HEK293 (cell line): ENCODE results near the gene VAV2.

Experiments used
- CTCF ChIA-PET: fragments of 350-600 bp; formaldehyde crosslinking; extraction: SDS; loops from one replicate; lab custom pipeline; 2021; ENCODE audit warnings: antibody characterized with exemption; lab: Yijun Ruan, JAX
- POLR2A ChIA-PET: fragments of 300-600 bp; formaldehyde crosslinking; extraction: SDS; loops from one replicate; lab custom pipeline; 2020; ENCODE audit warnings: antibody characterized with exemption, inconsistent platforms; lab: Yijun Ruan, JAX
- H3K27ac ChIP-seq: fragments of 200-500 bp; sonication (Bioruptor generic); 2 replicates; pipeline ENCODE4 v1.5.1; 2014; ENCODE audit warnings: low read depth, low read length, control low read depth, inconsistent platforms; ENCODE audit errors: extremely low read depth
- H3K36me3 ChIP-seq, 2 experiments: fragments of 200-500 bp in 1 of 2; sonication (Bioruptor generic) in 1 of 2; 1 replicate in 1 of 2; 2 replicates in 1 of 2; pipeline ENCODE4 v1.5.1; 2014 to 2017; ENCODE audit warnings: inconsistent platforms in 2 of 2, low read length in 2 of 2; ENCODE audit not compliant: control insufficient read depth in 2 of 2, insufficient read depth in 1 of 2
- H3K4me1 ChIP-seq: fragments of 200-500 bp; sonication (Bioruptor generic); 2 replicates; pipeline ENCODE4 v1.5.1; 2014; ENCODE audit warnings: mild to moderate bottlenecking, low read length, inconsistent platforms; ENCODE audit not compliant: control insufficient read depth, insufficient read depth
- H3K4me3 ChIP-seq: 2 replicates; pipeline ENCODE4 v1.5.1; 2011; ENCODE audit warnings: low read depth, mild to moderate bottlenecking, control low read depth, low read length, moderate library complexity
- H3K9me3 ChIP-seq: fragments of 200-500 bp; sonication (Bioruptor generic); 2 replicates; pipeline ENCODE4 v1.5.1; 2014; ENCODE audit warnings: low read depth, low read length, inconsistent platforms; ENCODE audit not compliant: control insufficient read depth, insufficient read depth
- BCL11A ChIP-seq: fragments of 450-650 bp; formaldehyde crosslinking; IDR thresholded peaks from 2 replicates; pipeline ENCODE4 v1.5.1; 2016; ENCODE audit warnings: low read depth, missing biosample characterization, missing genetic modification characterization
- FEZF1 ChIP-seq: fragments of 450-650 bp; formaldehyde crosslinking; IDR thresholded peaks from 2 replicates; pipeline ENCODE4 v1.5.1; 2016; ENCODE audit warnings: missing biosample characterization, missing genetic modification characterization
- GLIS1 ChIP-seq: fragments of 450-650 bp; formaldehyde crosslinking; IDR thresholded peaks from 2 replicates; pipeline ENCODE4 v1.5.1; 2016; ENCODE audit warnings: missing biosample characterization, missing genetic modification characterization
- GLIS2 ChIP-seq: fragments of 450-650 bp; formaldehyde crosslinking; IDR thresholded peaks from 2 replicates; pipeline ENCODE4 v1.5.1; 2016; ENCODE audit warnings: missing biosample characterization, missing genetic modification characterization
- KLF17 ChIP-seq: fragments of 450-650 bp; formaldehyde crosslinking; IDR thresholded peaks from 2 replicates; pipeline ENCODE4 v1.5.1; 2016; ENCODE audit warnings: missing biosample characterization, missing genetic modification characterization
- KLF8 ChIP-seq: fragments of 450-650 bp; formaldehyde crosslinking; IDR thresholded peaks from 2 replicates; pipeline ENCODE4 v1.5.1; 2016; ENCODE audit warnings: missing biosample characterization, missing genetic modification characterization
- PATZ1 ChIP-seq: fragments of 450-650 bp; formaldehyde crosslinking; IDR thresholded peaks from 2 replicates; pipeline ENCODE4 v1.5.1; 2016; ENCODE audit warnings: missing biosample characterization, missing genetic modification characterization
- SP2 ChIP-seq: fragments of 450-650 bp; formaldehyde crosslinking; IDR thresholded peaks from 2 replicates; pipeline ENCODE4 v1.5.1; 2016; ENCODE audit warnings: missing biosample characterization, missing genetic modification characterization
- SP7 ChIP-seq: fragments of 450-650 bp; formaldehyde crosslinking; IDR thresholded peaks from 2 replicates; pipeline ENCODE4 v1.5.1; 2016; ENCODE audit warnings: missing biosample characterization, missing genetic modification characterization
- ZBTB1 ChIP-seq: fragments of 450-650 bp; formaldehyde crosslinking; IDR thresholded peaks from 2 replicates; pipeline ENCODE4 v1.5.1; 2016; ENCODE audit warnings: missing biosample characterization, missing genetic modification characterization
- ZBTB17 ChIP-seq: fragments of 450-650 bp; formaldehyde crosslinking; IDR thresholded peaks from 2 replicates; pipeline ENCODE4 v1.5.1; 2016; ENCODE audit warnings: missing biosample characterization, missing genetic modification characterization
- ZBTB21 ChIP-seq: fragments of 450-650 bp; formaldehyde crosslinking; IDR thresholded peaks from 2 replicates; pipeline ENCODE4 v1.5.1; 2017; ENCODE audit warnings: missing biosample characterization, missing genetic modification characterization
- ZEB2 ChIP-seq: fragments of 450-650 bp; formaldehyde crosslinking; IDR thresholded peaks from 2 replicates; pipeline ENCODE4 v1.5.1; 2016; ENCODE audit warnings: missing biosample characterization, missing genetic modification characterization
- ZFP69B ChIP-seq: fragments of 450-650 bp; formaldehyde crosslinking; IDR thresholded peaks from 2 replicates; pipeline ENCODE4 v1.5.1; 2016; ENCODE audit warnings: missing biosample characterization, missing genetic modification characterization
- ZIC2 ChIP-seq: fragments of 450-650 bp; formaldehyde crosslinking; IDR thresholded peaks from 2 replicates; pipeline ENCODE4 v1.5.1; 2016; ENCODE audit warnings: missing biosample characterization, missing genetic modification characterization
- ZNF341 ChIP-seq: fragments of 450-650 bp; formaldehyde crosslinking; IDR thresholded peaks from 2 replicates; pipeline ENCODE4; 2016; ENCODE audit warnings: low read depth, missing biosample characterization, missing genetic modification characterization
- ZNF366 ChIP-seq: fragments of 450-650 bp; formaldehyde crosslinking; conservative IDR thresholded peaks from 2 replicates; pipeline ENCODE4 v1.5.1; 2016; ENCODE audit warnings: missing biosample characterization, missing genetic modification characterization
- ZNF529 ChIP-seq: fragments of 450-650 bp; formaldehyde crosslinking; IDR thresholded peaks from 2 replicates; pipeline ENCODE4 v1.5.1; 2017; ENCODE audit warnings: missing genetic modification characterization, missing biosample characterization; ENCODE audit not compliant: insufficient replicate concordance
- ZNF548 ChIP-seq: fragments of 450-650 bp; formaldehyde crosslinking; IDR thresholded peaks from 2 replicates; pipeline ENCODE4 v1.5.1; 2016; ENCODE audit warnings: missing biosample characterization, missing genetic modification characterization
- ZNF555 ChIP-seq: fragments of 450-650 bp; formaldehyde crosslinking; conservative IDR thresholded peaks from 2 replicates; pipeline ENCODE4 v1.5.1; 2017; ENCODE audit warnings: missing biosample characterization, mild to moderate bottlenecking, missing genetic modification characterization, inconsistent platforms
- ZNF626 ChIP-seq: fragments of 450-650 bp; sonication (Bioruptor Pico); formaldehyde crosslinking; IDR thresholded peaks from 2 replicates; pipeline ENCODE4 v1.5.1; 2018; ENCODE audit warnings: missing biosample characterization, missing genetic modification characterization, inconsistent platforms
- ZNF704 ChIP-seq: fragments of 450-650 bp; formaldehyde crosslinking; IDR thresholded peaks from 2 replicates; pipeline ENCODE4 v1.5.1; 2016; ENCODE audit warnings: missing biosample characterization, missing genetic modification characterization
- ZNF785 ChIP-seq: fragments of 450-650 bp; formaldehyde crosslinking; IDR thresholded peaks from 2 replicates; pipeline ENCODE4 v1.5.1; 2016; ENCODE audit warnings: missing biosample characterization, missing genetic modification characterization
- TF ChIP-seq, protein P1 (sequence below): fragments of 450-650 bp; formaldehyde crosslinking; IDR thresholded peaks from 2 replicates; pipeline ENCODE4 v1.5.1; 2016; ENCODE audit warnings: missing biosample characterization, missing genetic modification characterization
- TF ChIP-seq, protein P2 (sequence below): fragments of 450-650 bp; formaldehyde crosslinking; IDR thresholded peaks from 2 replicates; pipeline ENCODE4 v1.5.1; 2016; ENCODE audit warnings: missing biosample characterization, missing genetic modification characterization
- TF ChIP-seq, protein P3 (sequence below): fragments of 450-650 bp; formaldehyde crosslinking; IDR thresholded peaks from 2 replicates; pipeline ENCODE4 v1.5.1; 2016; ENCODE audit warnings: missing biosample characterization, missing genetic modification characterization

The VAV2 gene

DNA sequence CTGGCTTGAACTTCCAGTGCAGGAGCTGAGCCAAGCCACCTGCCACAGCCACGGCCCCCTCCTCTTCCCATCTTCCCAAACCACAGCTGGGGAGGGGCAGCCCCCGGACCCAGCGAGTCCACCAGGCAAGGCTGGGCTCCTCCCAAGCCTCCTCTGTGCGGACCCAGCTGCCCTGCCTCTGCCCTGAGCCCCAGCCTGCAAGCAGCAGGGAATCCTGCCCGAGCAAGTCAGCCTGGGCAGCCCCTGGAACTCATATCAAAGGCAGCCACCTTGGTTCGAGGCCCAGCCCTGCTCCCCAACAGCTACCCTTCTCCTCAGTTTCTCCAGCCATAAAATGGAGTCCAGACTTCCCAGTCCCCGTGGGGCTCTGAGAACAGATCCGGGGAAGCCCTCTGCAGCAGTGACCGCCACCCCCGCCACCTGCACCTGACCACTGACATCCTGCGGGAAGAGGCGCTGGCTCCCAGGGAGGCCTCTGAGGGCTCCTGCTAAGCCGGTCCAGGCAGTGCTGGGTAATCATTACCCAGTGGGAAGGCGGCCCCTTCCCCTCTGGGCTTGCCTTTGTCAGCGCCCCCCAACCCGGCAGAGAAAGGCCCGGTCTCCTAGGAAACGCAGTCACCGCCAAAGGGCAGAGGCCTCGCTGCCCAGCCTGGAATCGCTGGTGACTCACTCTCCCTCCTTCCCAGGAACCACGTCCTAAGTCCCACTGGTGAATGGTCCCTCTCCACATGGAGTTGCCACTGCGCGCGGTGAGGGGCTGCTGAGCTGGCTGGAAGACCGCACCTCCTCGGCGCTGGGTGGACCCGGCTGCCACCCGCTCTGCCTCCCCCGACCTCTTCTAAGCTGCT lies 1.5 kb downstream of the VAV2 start:
- H3K27ac ChIP-seq, result no peak overlapping the region
- POLR2A ChIA-PET, result interaction anchor here (1.2 kb wide), 1 partner anchor 98 kb away, joined by 3 read pairs; no protein-coding TSS in a partner anchor
- CTCF ChIA-PET, result interaction anchor here (0.7 to 1.9 kb wide), 2 partner anchors 155 to 208 kb away, joined by 3 to 13 read pairs; no protein-coding TSS in a partner anchor

More for the DNA sequence above, 1.5 kb downstream of the VAV2 start:
- Histone ChIP-seq H3K4me1 (peaks cover 8% of the 10 kb centered on the region; the same call in 1 of the 2 replicates), H3K4me3 (peak overlapping the region; percentile 74), H3K36me3 (no peaks in the 10 kb centered on the region), H3K9me3 (no peaks in the 10 kb centered on the region)
- TF ChIP-seq ZNF704 (tag by site-specific recombination), result no peak
- no peak for TF ChIP-seq ZBTB1 (tag by site-specific recombination)
- TF ChIP-seq ZNF785 (tag by site-specific recombination), result no peak
- TF ChIP-seq ZNF626 (tag by site-specific recombination), result no peak
- TF ChIP-seq ZNF555 (tag by site-specific recombination), result no peak
- TF ChIP-seq ZEB2 (tag by site-specific recombination), result peak; percentile 66; the same call in 1 of the 2 replicates
- TF ChIP-seq SP7 (tag by site-specific recombination), result peak; percentile 21; the same call in 1 of the 2 replicates
- TF ChIP-seq SP2 (tag by site-specific recombination), result 0 out of 2 replicates have a peak, but pooled peaks have one; percentile 14
- TF ChIP-seq KLF17 (tag by site-specific recombination), result no peak
- peak; percentile 54; the same call in 1 of the 2 replicates for TF ChIP-seq ZNF366 (tag by site-specific recombination)
- TF ChIP-seq, protein P1, sequence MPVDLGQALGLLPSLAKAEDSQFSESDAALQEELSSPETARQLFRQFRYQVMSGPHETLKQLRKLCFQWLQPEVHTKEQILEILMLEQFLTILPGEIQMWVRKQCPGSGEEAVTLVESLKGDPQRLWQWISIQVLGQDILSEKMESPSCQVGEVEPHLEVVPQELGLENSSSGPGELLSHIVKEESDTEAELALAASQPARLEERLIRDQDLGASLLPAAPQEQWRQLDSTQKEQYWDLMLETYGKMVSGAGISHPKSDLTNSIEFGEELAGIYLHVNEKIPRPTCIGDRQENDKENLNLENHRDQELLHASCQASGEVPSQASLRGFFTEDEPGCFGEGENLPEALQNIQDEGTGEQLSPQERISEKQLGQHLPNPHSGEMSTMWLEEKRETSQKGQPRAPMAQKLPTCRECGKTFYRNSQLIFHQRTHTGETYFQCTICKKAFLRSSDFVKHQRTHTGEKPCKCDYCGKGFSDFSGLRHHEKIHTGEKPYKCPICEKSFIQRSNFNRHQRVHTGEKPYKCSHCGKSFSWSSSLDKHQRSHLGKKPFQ, result no peak
- TF ChIP-seq, protein P2, sequence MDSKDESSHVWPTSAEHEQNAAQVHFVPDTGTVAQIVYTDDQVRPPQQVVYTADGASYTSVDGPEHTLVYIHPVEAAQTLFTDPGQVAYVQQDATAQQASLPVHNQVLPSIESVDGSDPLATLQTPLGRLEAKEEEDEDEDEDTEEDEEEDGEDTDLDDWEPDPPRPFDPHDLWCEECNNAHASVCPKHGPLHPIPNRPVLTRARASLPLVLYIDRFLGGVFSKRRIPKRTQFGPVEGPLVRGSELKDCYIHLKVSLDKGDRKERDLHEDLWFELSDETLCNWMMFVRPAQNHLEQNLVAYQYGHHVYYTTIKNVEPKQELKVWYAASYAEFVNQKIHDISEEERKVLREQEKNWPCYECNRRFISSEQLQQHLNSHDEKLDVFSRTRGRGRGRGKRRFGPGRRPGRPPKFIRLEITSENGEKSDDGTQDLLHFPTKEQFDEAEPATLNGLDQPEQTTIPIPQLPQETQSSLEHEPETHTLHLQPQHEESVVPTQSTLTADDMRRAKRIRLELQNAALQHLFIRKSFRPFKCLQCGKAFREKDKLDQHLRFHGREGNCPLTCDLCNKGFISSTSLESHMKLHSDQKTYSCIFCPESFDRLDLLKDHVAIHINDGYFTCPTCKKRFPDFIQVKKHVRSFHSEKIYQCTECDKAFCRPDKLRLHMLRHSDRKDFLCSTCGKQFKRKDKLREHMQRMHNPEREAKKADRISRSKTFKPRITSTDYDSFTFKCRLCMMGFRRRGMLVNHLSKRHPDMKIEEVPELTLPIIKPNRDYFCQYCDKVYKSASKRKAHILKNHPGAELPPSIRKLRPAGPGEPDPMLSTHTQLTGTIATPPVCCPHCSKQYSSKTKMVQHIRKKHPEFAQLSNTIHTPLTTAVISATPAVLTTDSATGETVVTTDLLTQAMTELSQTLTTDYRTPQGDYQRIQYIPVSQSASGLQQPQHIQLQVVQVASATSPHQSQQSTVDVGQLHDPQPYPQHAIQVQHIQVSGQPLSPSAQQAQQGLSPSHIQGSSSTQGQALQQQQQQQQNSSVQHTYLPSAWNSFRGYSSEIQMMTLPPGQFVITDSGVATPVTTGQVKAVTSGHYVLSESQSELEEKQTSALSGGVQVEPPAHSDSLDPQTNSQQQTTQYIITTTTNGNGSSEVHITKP, result peak; percentile 38; the same call in 1 of the 2 replicates
- peak; percentile 41; the same call in 1 of the 2 replicates for TF ChIP-seq PATZ1 (tag by site-specific recombination)
- TF ChIP-seq ZNF529 (tag by site-specific recombination), result no peak
- TF ChIP-seq GLIS2 (tag by site-specific recombination), result peak; percentile 22
- TF ChIP-seq KLF8 (tag by site-specific recombination), result 0 out of 2 replicates have a peak, but pooled peaks have one; percentile 11
- TF ChIP-seq, protein P3, sequence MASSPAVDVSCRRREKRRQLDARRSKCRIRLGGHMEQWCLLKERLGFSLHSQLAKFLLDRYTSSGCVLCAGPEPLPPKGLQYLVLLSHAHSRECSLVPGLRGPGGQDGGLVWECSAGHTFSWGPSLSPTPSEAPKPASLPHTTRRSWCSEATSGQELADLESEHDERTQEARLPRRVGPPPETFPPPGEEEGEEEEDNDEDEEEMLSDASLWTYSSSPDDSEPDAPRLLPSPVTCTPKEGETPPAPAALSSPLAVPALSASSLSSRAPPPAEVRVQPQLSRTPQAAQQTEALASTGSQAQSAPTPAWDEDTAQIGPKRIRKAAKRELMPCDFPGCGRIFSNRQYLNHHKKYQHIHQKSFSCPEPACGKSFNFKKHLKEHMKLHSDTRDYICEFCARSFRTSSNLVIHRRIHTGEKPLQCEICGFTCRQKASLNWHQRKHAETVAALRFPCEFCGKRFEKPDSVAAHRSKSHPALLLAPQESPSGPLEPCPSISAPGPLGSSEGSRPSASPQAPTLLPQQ (tag by site-specific recombination), result peak; percentile 59; the same call in 1 of the 2 replicates
- TF ChIP-seq ZFP69B (tag by site-specific recombination), result 0 out of 2 replicates have a peak, but pooled peaks have one; percentile 20
- peak; percentile 43; the same call in 1 of the 2 replicates for TF ChIP-seq BCL11A (tag by site-specific recombination)
- TF ChIP-seq ZNF548 (tag by site-specific recombination), result no peak
- peak; percentile 85 for TF ChIP-seq ZIC2 (tag by site-specific recombination)
- TF ChIP-seq ZBTB17 (tag by site-specific recombination), result peak; percentile 42; the same call in 1 of the 2 replicates
- TF ChIP-seq ZNF341 (tag by site-specific recombination), result no peak
- TF ChIP-seq GLIS1 (tag by site-specific recombination), result peak; percentile 74
- no peak for TF ChIP-seq ZBTB21 (tag by site-specific recombination)
- TF ChIP-seq FEZF1 (tag by site-specific recombination), result peak; percentile 27
